OCI-LY1 (cell line): ENCODE results near the gene CTSK.
"Not testable (repeated sequence)": the region's sequence is repeated elsewhere in the genome, so short reads cannot be mapped to it uniquely, and the experiment has no call there.

Experiments
- H2AFZ ChIP-seq: fragments of 200-600 bp; sonication (generic), shearing (Covaris generic); 2 replicates; pipeline ENCODE4 v1.6.0; 2014; ENCODE audit warnings: antibody characterized with exemption, mild to moderate bottlenecking, low read length
- H3F3A ChIP-seq: fragments of 200-600 bp; sonication (generic), shearing (Covaris generic); 2 replicates; pipeline ENCODE4 v1.6.0; 2014; ENCODE audit warnings: mild to moderate bottlenecking, antibody characterized with exemption, low read length, moderate library complexity; ENCODE audit not compliant: insufficient read depth
- H3K27ac ChIP-seq: fragments of 200-600 bp; sonication (generic); 2 replicates; pipeline ENCODE4 v1.5.1; 2014; ENCODE audit warnings: low read length, mixed run types, mild to moderate bottlenecking, low read depth; ENCODE audit not compliant: poor library complexity, severe bottlenecking
- H3K27me3 ChIP-seq: fragments of 200-600 bp; sonication (generic); 2 replicates; pipeline ENCODE4 v1.6.0; 2014; ENCODE audit warnings: antibody characterized with exemption, mild to moderate bottlenecking, low read length, moderate library complexity; ENCODE audit not compliant: insufficient read depth
- H3K36me3 ChIP-seq: fragments of 200-600 bp; sonication (generic); 2 replicates; pipeline ENCODE4 v1.6.1; 2014; ENCODE audit warnings: mild to moderate bottlenecking, antibody characterized with exemption, low read length, moderate library complexity, mixed read lengths; ENCODE audit not compliant: insufficient read depth
- H3K4me1 ChIP-seq: fragments of 200-600 bp; sonication (generic); 2 replicates; pipeline ENCODE4 v1.5.1; 2014; ENCODE audit warnings: mild to moderate bottlenecking, low read length, moderate library complexity; ENCODE audit not compliant: insufficient read depth, severe bottlenecking
- H3K4me2 ChIP-seq: fragments of 200-600 bp; sonication (generic), shearing (Covaris generic); 2 replicates; pipeline ENCODE4 v1.6.1; 2014; ENCODE audit warnings: low read length
- H3K4me3 ChIP-seq: fragments of 200-600 bp; sonication (generic); 2 replicates; pipeline ENCODE4 v1.5.1; 2014; ENCODE audit warnings: low read length, low read depth, mild to moderate bottlenecking, mixed read lengths; ENCODE audit not compliant: poor library complexity, severe bottlenecking
- H3K79me2 ChIP-seq: fragments of 200-600 bp; shearing (Covaris generic); 2 replicates; pipeline ENCODE4 v1.6.1; 2016; ENCODE audit warnings: mixed run types, low read length, mixed read lengths; ENCODE audit not compliant: insufficient read depth
- H3K9ac ChIP-seq: fragments of 200-600 bp; sonication (generic), shearing (Covaris generic); 2 replicates; pipeline ENCODE4 v1.6.1; 2014; ENCODE audit warnings: mild to moderate bottlenecking, low read length, mixed read lengths
- H3K9me2 ChIP-seq: fragments of 200-600 bp; sonication (generic), shearing (Covaris generic); 2 replicates; pipeline ENCODE4 v1.6.1; 2014; ENCODE audit warnings: low read depth, mild to moderate bottlenecking, low read length, mixed read lengths
- H3K9me3 ChIP-seq: fragments of 200-600 bp; shearing (Covaris generic); 2 replicates; pipeline ENCODE4 v1.6.1; 2014; ENCODE audit warnings: low read length, mixed read lengths
- H4K20me1 ChIP-seq: fragments of 200-600 bp; sonication (generic), shearing (Covaris generic); 2 replicates; pipeline ENCODE4 v1.6.0; 2016; ENCODE audit warnings: mild to moderate bottlenecking, low read length; ENCODE audit not compliant: insufficient read depth
- CTCF ChIP-seq: fragments of 200-600 bp; sonication (generic), shearing (Covaris generic); IDR thresholded peaks from 2 replicates; pipeline ENCODE4 v1.5.1; 2017; ENCODE audit warnings: mild to moderate bottlenecking, antibody characterized with exemption, low read length, moderate library complexity, mixed read lengths
- EZH2 ChIP-seq: fragments of 200-600 bp; sonication (generic), shearing (Covaris generic); IDR thresholded peaks from 2 replicates; pipeline ENCODE4 v1.8.0; 2017; ENCODE audit warnings: borderline replicate concordance, mixed run types, mild to moderate bottlenecking, antibody characterized with exemption, low read length, moderate library complexity, mixed read lengths

CTSK gene

GRCh38 chr1:150841626-150842025 is 33.6 kb upstream of the CTSK start:
- Histone ChIP-seq H3K9me3 (no peaks in the 10 kb centered on the region), H3K4me2 (no peak overlapping the region), H3K4me3 (no peak overlapping the region), H3K9me2 (no peaks in the 10 kb centered on the region), H3K27me3 (no peaks in the 10 kb centered on the region), H3K36me3 (peaks cover 22% of the 10 kb centered on the region; the same call in 1 of the 2 replicates), H3K27ac (no peak overlapping the region), H2AFZ (no peak overlapping the region), H3K9ac (no peak overlapping the region), H3K79me2 (no peaks in the 10 kb centered on the region), H3K4me1 (no peaks in the 10 kb centered on the region), H4K20me1 (no peaks in the 10 kb centered on the region), H3F3A (no peaks in the 10 kb centered on the region)
- no peak for TF ChIP-seq EZH2
- TF ChIP-seq CTCF, result no peak

DNA sequence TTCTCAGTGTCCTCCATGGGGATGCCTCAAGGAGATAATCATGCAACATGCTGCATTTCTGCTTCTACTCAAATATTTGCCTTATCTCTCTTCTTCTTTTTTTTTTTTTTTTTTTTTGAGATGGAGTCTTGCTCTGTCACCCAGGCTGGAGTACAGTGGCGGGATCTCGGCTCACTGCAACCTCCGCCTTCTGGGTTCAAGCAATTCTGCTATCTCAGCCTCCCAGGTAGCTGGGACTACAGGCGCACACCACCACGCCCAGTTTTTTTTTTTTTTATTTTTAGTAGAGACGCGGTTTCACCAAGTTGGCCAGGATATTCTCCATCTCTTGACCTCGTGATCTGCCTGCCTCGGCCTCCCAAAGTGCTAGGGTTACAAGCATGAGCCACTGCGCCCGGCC is 32.8 kb upstream of the CTSK start:
- not testable (repeated sequence) for H3K4me3 ChIP-seq, H3K27ac ChIP-seq, H3K27me3 ChIP-seq, H2AFZ ChIP-seq, H3K9me3 ChIP-seq, H3K9ac ChIP-seq, H4K20me1 ChIP-seq, H3K4me1 ChIP-seq, H3K4me2 ChIP-seq, H3K79me2 ChIP-seq, H3K9me2 ChIP-seq, H3F3A ChIP-seq
- peaks cover 23% of the 10 kb centered on the region; the same call in 1 of the 2 replicates for H3K36me3 ChIP-seq

DNA sequence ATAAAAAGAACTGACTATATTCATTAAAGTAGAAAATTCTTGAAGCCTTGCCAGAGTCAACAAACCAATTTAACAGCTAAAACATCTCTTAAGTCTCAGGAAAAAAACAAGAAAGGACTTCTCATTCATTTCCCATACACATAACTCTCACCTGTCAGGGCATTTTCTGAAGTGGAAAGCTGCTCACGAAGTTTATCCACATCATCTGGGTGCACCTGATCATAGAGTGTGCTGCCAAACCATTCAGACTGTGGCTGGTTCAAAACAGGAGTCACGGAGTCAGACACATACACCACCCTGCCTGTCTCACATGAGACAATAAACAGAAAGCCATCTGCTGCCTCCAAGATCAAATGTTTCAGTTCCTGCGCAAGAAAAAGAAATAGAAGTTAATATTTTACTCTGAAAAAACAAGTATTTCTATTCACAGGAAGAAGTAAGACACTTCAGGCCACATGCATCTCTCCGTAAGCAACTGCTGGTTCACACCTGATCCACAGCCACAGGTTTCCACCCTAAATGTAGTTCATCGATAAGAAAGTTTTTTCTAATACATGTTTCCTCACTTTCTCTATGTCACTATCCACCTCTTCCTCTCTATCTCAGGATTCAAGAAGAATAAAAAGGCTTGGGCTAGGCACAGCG is 28.2 kb upstream of the CTSK start:
- no peaks in the 10 kb centered on the region for H3F3A ChIP-seq
- H2AFZ ChIP-seq, result no peak overlapping the region
- H3K9ac ChIP-seq, result no peak overlapping the region
- TF ChIP-seq CTCF (no peak), EZH2 (no peak)
- H3K9me3 ChIP-seq, result no peaks in the 10 kb centered on the region
- no peaks in the 10 kb centered on the region for H3K4me1 ChIP-seq
- no peak overlapping the region for H3K27ac ChIP-seq
- no peaks in the 10 kb centered on the region for H4K20me1 ChIP-seq
- no peaks in the 10 kb centered on the region for H3K79me2 ChIP-seq
- H3K36me3 ChIP-seq, result peaks cover 64% of the 10 kb centered on the region
- no peak overlapping the region for H3K4me2 ChIP-seq
- no peaks in the 10 kb centered on the region for H3K9me2 ChIP-seq
- no peak overlapping the region for H3K4me3 ChIP-seq
- no peaks in the 10 kb centered on the region for H3K27me3 ChIP-seq

DNA sequence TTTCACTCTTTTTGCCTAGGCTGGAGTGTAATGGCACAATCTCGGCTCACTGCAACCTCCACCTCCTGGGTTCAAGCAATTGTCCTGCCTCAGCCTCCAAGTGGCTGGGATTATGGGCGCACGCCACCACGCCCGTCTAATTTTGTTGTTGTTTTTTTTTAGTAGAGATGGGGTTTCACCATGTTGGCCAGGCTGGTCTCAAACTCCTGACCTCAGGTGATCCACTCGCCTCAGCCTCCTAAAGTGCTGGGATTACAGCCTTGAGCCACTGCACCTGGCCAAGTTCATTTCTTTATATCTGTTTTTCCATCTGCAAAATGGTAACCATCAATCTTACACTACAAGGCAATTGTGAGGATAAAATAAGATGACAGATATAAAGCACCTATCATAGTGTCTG is 25.9 kb upstream of the CTSK start:
- not testable (repeated sequence) for H3K9me2 ChIP-seq, H3K4me2 ChIP-seq, H4K20me1 ChIP-seq, H3K79me2 ChIP-seq, H3K9ac ChIP-seq, H3K4me3 ChIP-seq, H3K9me3 ChIP-seq, H3F3A ChIP-seq, H3K27ac ChIP-seq, H3K27me3 ChIP-seq, H3K4me1 ChIP-seq, H2AFZ ChIP-seq
- peaks cover 66% of the 10 kb centered on the region for H3K36me3 ChIP-seq
